PC-9 (cell line): ENCODE data around the gene EGLN1. TPM values are rescaled to one million over a fixed set of nuclear protein-coding genes. Genes with fewer than 3 reads are reported as not detected.

ENCODE experiments used
- BruUV-seq: library from RNA; stranded (reverse); fragments of 400-500 nt; replicated peaks from 2 replicates; lab custom pipeline; 2021; lab: Mats Ljungman, UMichigan
- CTCF ChIA-PET: fragments of 300-600 bp; sonication (Branson Sonifier 250); formaldehyde crosslinking; loops from one replicate; lab custom pipeline; 2022; ENCODE audit warnings: antibody characterized with exemption; lab: Charles Lee
- POLR2A ChIA-PET: fragments of 300-600 bp; sonication (Branson Sonifier 250); formaldehyde crosslinking; loops from one replicate; lab custom pipeline; 2022; ENCODE audit warnings: antibody characterized with exemption; ENCODE audit not compliant: unreplicated experiment; lab: Charles Lee
- DNase-seq, 2 experiments: peaks; one replicate each; pipeline versions ENCODE4 v3.0.0 to v3.0.0-alpha.2; 2015 to 2022; ENCODE audit warnings: mixed read lengths in 1 of 2
- H2AFZ ChIP-seq: fragments of 200-600 bp; sonication (generic); 2 replicates; pipeline ENCODE4 v1.8.1; 2017; ENCODE audit warnings: antibody characterized with exemption
- H3F3A ChIP-seq: fragments of 200-600 bp; sonication (generic); 2 replicates; pipeline ENCODE4 v1.8.1; 2017; ENCODE audit warnings: antibody characterized with exemption, mild to moderate bottlenecking, low read depth; ENCODE audit not compliant: insufficient read depth
- H3K27ac ChIP-seq: fragments of 200-600 bp; sonication (generic); 2 replicates; pipeline ENCODE4 v1.6.1; 2016; ENCODE audit warnings: mixed run types
- H3K27me3 ChIP-seq: fragments of 200-600 bp; sonication (generic); 2 replicates; pipeline ENCODE4 v1.6.1; 2016; ENCODE audit warnings: low read depth, mixed run types; ENCODE audit not compliant: insufficient read depth
- H3K36me3 ChIP-seq: fragments of 200-600 bp; sonication (generic); 2 replicates; pipeline ENCODE4 v1.6.1; 2016; ENCODE audit warnings: low read depth, mixed run types
- H3K4me1 ChIP-seq: fragments of 200-600 bp; sonication (generic); replicated peaks from 2 replicates; pipeline ENCODE4 v1.6.1; 2016; ENCODE audit warnings: mixed run types; ENCODE audit not compliant: insufficient read depth
- H3K4me2 ChIP-seq: fragments of 200-600 bp; sonication (generic); 2 replicates; pipeline ENCODE4 v1.6.1; 2017; ENCODE audit warnings: mixed run types
- H3K4me3 ChIP-seq: fragments of 200-600 bp; sonication (generic); 2 replicates; pipeline ENCODE4 v1.6.1; 2016; ENCODE audit warnings: mixed run types
- H3K79me2 ChIP-seq: fragments of 200-600 bp; sonication (generic); 2 replicates; pipeline ENCODE4 v1.6.1; 2017; ENCODE audit warnings: low read depth, mixed run types
- H3K9me2 ChIP-seq: fragments of 200-600 bp; sonication (generic); 2 replicates; pipeline ENCODE4 v1.8.1; 2017; ENCODE audit warnings: mild to moderate bottlenecking; ENCODE audit not compliant: insufficient read depth
- H3K9me3 ChIP-seq: fragments of 200-600 bp; sonication (generic); 2 replicates; pipeline ENCODE4 v1.8.1; 2016; ENCODE audit warnings: low read depth; ENCODE audit not compliant: insufficient read depth
- H4K20me1 ChIP-seq: fragments of 200-600 bp; sonication (generic); 2 replicates; pipeline ENCODE4 v1.8.1; 2017; ENCODE audit not compliant: insufficient read depth
- CTCF ChIP-seq: fragments of 200-600 bp; sonication (generic); conservative IDR thresholded peaks from 2 replicates; pipeline ENCODE4 v1.6.1; 2017; ENCODE audit warnings: mixed run types, antibody characterized with exemption, mild to moderate bottlenecking, moderate library complexity
- EZH2 ChIP-seq: fragments of 200-600 bp; sonication (generic); IDR thresholded peaks from 2 replicates; pipeline ENCODE4 v1.8.0; 2017; ENCODE audit warnings: antibody characterized with exemption, low read depth
- intact Hi-C: fragments of 100-400 bp; cut with micrococcal nuclease; formaldehyde crosslinking; loops from one replicate; pipeline ENCODE4 v1.10.0; 2022; ENCODE audit not compliant: unreplicated experiment
- total RNA-seq: library from RNA; stranded (reverse); gene quantifications from 2 replicates; pipeline ENCODE4 v1.2.3, GENCODE V29; 2021

EGLN1 gene
- total RNA-seq, 1 experiment from 2014 or later, result 18.8 TPM

GRCh38 chr1:231416901-231417300 is 5.2 kb downstream of the EGLN1 start:
- Histone ChIP-seq H4K20me1 (no peaks in the 10 kb centered on the region), H3K9me2 (no peaks in the 10 kb centered on the region), H3K36me3 (0 out of 2 replicates have a peak, but pooled peaks cover 4% of the 10 kb centered on the region), H2AFZ (no peak overlapping the region), H3F3A (no peaks in the 10 kb centered on the region), H3K9me3 (no peaks in the 10 kb centered on the region), H3K79me2 (peaks cover 93% of the 10 kb centered on the region), H3K4me1 (peaks cover 33% of the 10 kb centered on the region), H3K27ac (no peak overlapping the region), H3K4me3 (no peak overlapping the region; the same call in 1 of the 2 replicates), H3K4me2 (peak overlapping the region; percentile 96), H3K27me3 (no peaks in the 10 kb centered on the region)
- BruUV-seq, result no TSS peak
- TF ChIP-seq EZH2 (no peak), CTCF (no peak)
- ChIA-PET POLR2A (no interaction called here), CTCF (no interaction called here)
- DNase-seq, result no peak
- intact Hi-C loops, result no loop called here

GRCh38 chr1:231415018-231415583 is 7.0 kb downstream of the EGLN1 start:
- H3K27ac ChIP-seq, result no peak overlapping the region
- BruUV-seq, result no TSS peak
- H2AFZ ChIP-seq, result no peak overlapping the region
- TF ChIP-seq CTCF (no peak), EZH2 (no peak)
- no peaks in the 10 kb centered on the region for H3K27me3 ChIP-seq
- H4K20me1 ChIP-seq, result no peaks in the 10 kb centered on the region
- POLR2A ChIA-PET, result no interaction called here
- H3K4me1 ChIP-seq, result peaks cover 33% of the 10 kb centered on the region
- DNase-seq, result no peak
- no peaks in the 10 kb centered on the region for H3F3A ChIP-seq
- H3K79me2 ChIP-seq, result peaks cover 97% of the 10 kb centered on the region
- no peaks in the 10 kb centered on the region for H3K9me2 ChIP-seq
- H3K9me3 ChIP-seq, result no peaks in the 10 kb centered on the region
- 0 out of 2 replicates have a peak, but pooled peaks cover 4% of the 10 kb centered on the region for H3K36me3 ChIP-seq
- H3K4me2 ChIP-seq, result no peak overlapping the region
- intact Hi-C loops, result no loop called here
- CTCF ChIA-PET, result interaction anchor here (0.7 kb wide), 1 partner anchor 202 kb away, joined by 4 read pairs; no protein-coding TSS in a partner anchor
- H3K4me3 ChIP-seq, result no peak overlapping the region

- DNase-seq, result no peak
- POLR2A ChIA-PET, result no interaction called here
- intact Hi-C loops, result no loop called here
Measured at GRCh38 chr1:231414260-231415016, 7.6 kb downstream of the EGLN1 start.

More at GRCh38 chr1:231414260-231415016, 7.6 kb downstream of the EGLN1 start:
- H3F3A ChIP-seq, result no peaks in the 10 kb centered on the region
- H3K36me3 ChIP-seq, result 0 out of 2 replicates have a peak, but pooled peaks cover 4% of the 10 kb centered on the region
- no TSS peak for BruUV-seq
- peaks cover 97% of the 10 kb centered on the region for H3K79me2 ChIP-seq
- H2AFZ ChIP-seq, result no peak overlapping the region
- peak overlapping the region; percentile 27; the same call in 1 of the 2 replicates for H3K27ac ChIP-seq
- TF ChIP-seq EZH2 (no peak), CTCF (no peak)
- H4K20me1 ChIP-seq, result no peaks in the 10 kb centered on the region
- H3K27me3 ChIP-seq, result no peaks in the 10 kb centered on the region
- H3K9me2 ChIP-seq, result no peaks in the 10 kb centered on the region
- peaks cover 31% of the 10 kb centered on the region for H3K4me1 ChIP-seq
- no peak overlapping the region for H3K4me2 ChIP-seq
- H3K9me3 ChIP-seq, result no peaks in the 10 kb centered on the region
- H3K4me3 ChIP-seq, result no peak overlapping the region
- CTCF ChIA-PET, result interaction anchor here (0.7 kb wide), 1 partner anchor 202 kb away, joined by 4 read pairs; no protein-coding TSS in a partner anchor
